ENCODE data around the gene HOMEZ. TPM values are rescaled to one million over a fixed set of nuclear protein-coding genes. Genes with fewer than 3 reads are reported as not detected.
"Not testable (repeated sequence)": the region's sequence is repeated elsewhere in the genome, so short reads cannot be mapped to it uniquely, and the experiment has no call there.

The HOMEZ gene
- polyA plus RNA-seq: 10 to 100 TPM in 1 of 2 donors, 1 to 10 TPM in 1; 8.0 to 16.1 TPM

- Histone ChIP-seq H3K9me3 (ENCODE audit: control insufficient read depth in 2 of 2, insufficient read depth in 1 of 2, low read depth in 1 of 2, low read length in 1 of 2) (no peaks in the 10 kb centered on the region), H3K36me3 (ENCODE audit: control insufficient read depth in 2 of 2, insufficient read depth in 2 of 2, low read length in 1 of 2) (no peaks in the 10 kb centered on the region), H3K4me3 (ENCODE audit: low read depth in 1 of 2, low read length in 2 of 2) (peak within 1 kb of the TSS; percentile 70 to 87), H3K4me1 (ENCODE audit: control insufficient read depth in 2 of 2, insufficient read depth in 2 of 2, low read length in 1 of 2) (no peaks in the 10 kb centered on the region), H3K27ac (ENCODE audit: low read depth in 2 of 2, low read length in 1 of 2) (peak within 1 kb of the TSS; percentile 93 to 99), H3K27me3 (ENCODE audit: control insufficient read depth in 1 of 2, insufficient read depth in 2 of 2, low read length in 2 of 2) (no peaks in the 10 kb centered on the region)
- WGBS, 2 donors: 0 to 1% methylated on average over 53 of the region's 53 CpGs
These were observed at the start of gene HOMEZ for GRCh38 chr14:23286020-23286901. HOMEZ (minus strand) TSS chr14:23286132; CDS start chr14:23285952, 180 bp downstream.

GRCh38 chr14:23335623-23336022 lies 49.7 kb upstream of the HOMEZ start:
- Histone ChIP-seq H3K9me3 (ENCODE audit: control insufficient read depth in 2 of 2, insufficient read depth in 1 of 2, low read depth in 1 of 2, low read length in 1 of 2) (no peaks in the 10 kb centered on the region), H3K4me3 (ENCODE audit: low read depth in 1 of 2, low read length in 2 of 2) (no peak overlapping the region), H3K27me3 (ENCODE audit: control insufficient read depth in 1 of 2, insufficient read depth in 2 of 2, low read length in 2 of 2) (no peaks in the 10 kb centered on the region), H3K36me3 (ENCODE audit: control insufficient read depth in 2 of 2, insufficient read depth in 2 of 2, low read length in 1 of 2) (no peaks in the 10 kb centered on the region), H3K27ac (ENCODE audit: low read depth in 2 of 2, low read length in 1 of 2) (no peak overlapping the region), H3K4me1 (ENCODE audit: control insufficient read depth in 2 of 2, insufficient read depth in 2 of 2, low read length in 1 of 2) (no peaks in the 10 kb centered on the region)
- WGBS, 2 donors: 83 to 89% methylated on average over 5 of the region's 5 CpGs

- H3K9me3 ChIP-seq (ENCODE audit: control insufficient read depth in 2 of 2, insufficient read depth in 1 of 2, low read depth in 1 of 2, low read length in 1 of 2): no peaks in the 10 kb centered on the region
- WGBS, 2 donors: 43% methylated on average over 4 of the region's 4 CpGs
- peaks cover 4 to 15% of the 10 kb centered on the region in 2 donors for H3K36me3 ChIP-seq (ENCODE audit: control insufficient read depth in 2 of 2, insufficient read depth in 2 of 2, low read length in 1 of 2)
- H3K4me3 ChIP-seq (ENCODE audit: low read depth in 1 of 2, low read length in 2 of 2): no peak overlapping the region
- no peaks in the 10 kb centered on the region for H3K4me1 ChIP-seq (ENCODE audit: control insufficient read depth in 2 of 2, insufficient read depth in 2 of 2, low read length in 1 of 2)
- no peaks in the 10 kb centered on the region for H3K27me3 ChIP-seq (ENCODE audit: control insufficient read depth in 1 of 2, insufficient read depth in 2 of 2, low read length in 2 of 2)
- no peak overlapping the region for H3K27ac ChIP-seq (ENCODE audit: low read depth in 2 of 2, low read length in 1 of 2)
These were observed 42.2 kb upstream of the HOMEZ start for GRCh38 chr14:23327947-23328744.

GRCh38 chr14:23326491-23327332 lies 40.8 kb upstream of the HOMEZ start:
- WGBS, 2 donors: 74 to 76% methylated on average over 13 of the region's 13 CpGs
- Histone ChIP-seq H3K4me3 (ENCODE audit: low read depth in 1 of 2, low read length in 2 of 2) (no peak overlapping the region), H3K4me1 (ENCODE audit: control insufficient read depth in 2 of 2, insufficient read depth in 2 of 2, low read length in 1 of 2) (no peaks in the 10 kb centered on the region)

GRCh38 chr14:23325746-23326145 lies 39.8 kb upstream of the HOMEZ start:
- 91 to 94% methylated on average over 5 of the region's 5 CpGs for WGBS, 2 donors
- H3K4me3 ChIP-seq (ENCODE audit: low read depth in 1 of 2, low read length in 2 of 2); H3K4me1 ChIP-seq (ENCODE audit: control insufficient read depth in 2 of 2, insufficient read depth in 2 of 2, low read length in 1 of 2); H3K27ac ChIP-seq (ENCODE audit: low read depth in 2 of 2, low read length in 1 of 2); H3K9me3 ChIP-seq (ENCODE audit: control insufficient read depth in 2 of 2, insufficient read depth in 1 of 2, low read depth in 1 of 2, low read length in 1 of 2); H3K27me3 ChIP-seq (ENCODE audit: control insufficient read depth in 1 of 2, insufficient read depth in 2 of 2, low read length in 2 of 2): not testable (repeated sequence)
- H3K36me3 ChIP-seq (ENCODE audit: control insufficient read depth in 2 of 2, insufficient read depth in 2 of 2, low read length in 1 of 2): peaks cover 4 to 18% of the 10 kb centered on the region in 2 donors

More at GRCh38 chr14:23326491-23327332, 40.8 kb upstream of the HOMEZ start:
- Histone ChIP-seq H3K9me3 (ENCODE audit: control insufficient read depth in 2 of 2, insufficient read depth in 1 of 2, low read depth in 1 of 2, low read length in 1 of 2) (no peaks in the 10 kb centered on the region), H3K36me3 (ENCODE audit: control insufficient read depth in 2 of 2, insufficient read depth in 2 of 2, low read length in 1 of 2) (peaks cover 4 to 18% of the 10 kb centered on the region in 2 donors), H3K27me3 (ENCODE audit: control insufficient read depth in 1 of 2, insufficient read depth in 2 of 2, low read length in 2 of 2) (no peaks in the 10 kb centered on the region), H3K27ac (ENCODE audit: low read depth in 2 of 2, low read length in 1 of 2) (no peak overlapping the region)

- 82 to 83% methylated on average over 7 of the region's 7 CpGs for WGBS, 2 donors
- no peaks in the 10 kb centered on the region for H3K9me3 ChIP-seq (ENCODE audit: control insufficient read depth in 2 of 2, insufficient read depth in 1 of 2, low read depth in 1 of 2, low read length in 1 of 2)
- H3K36me3 ChIP-seq (ENCODE audit: control insufficient read depth in 2 of 2, insufficient read depth in 2 of 2, low read length in 1 of 2): peaks cover 4 to 18% of the 10 kb centered on the region in 2 donors
- no peak overlapping the region for H3K27ac ChIP-seq (ENCODE audit: low read depth in 2 of 2, low read length in 1 of 2)
- H3K27me3 ChIP-seq (ENCODE audit: control insufficient read depth in 1 of 2, insufficient read depth in 2 of 2, low read length in 2 of 2): no peaks in the 10 kb centered on the region
- H3K4me3 ChIP-seq (ENCODE audit: low read depth in 1 of 2, low read length in 2 of 2): no peak overlapping the region
- peaks cover 3 to 5% of the 10 kb centered on the region in 2 donors for H3K4me1 ChIP-seq (ENCODE audit: control insufficient read depth in 2 of 2, insufficient read depth in 2 of 2, low read length in 1 of 2)
These were observed 39.1 kb upstream of the HOMEZ start for GRCh38 chr14:23324993-23325392.

GRCh38 chr14:23324455-23324846 lies 38.5 kb upstream of the HOMEZ start:
- H3K4me3 ChIP-seq (ENCODE audit: low read depth in 1 of 2, low read length in 2 of 2): no peak overlapping the region
- no peaks in the 10 kb centered on the region for H3K9me3 ChIP-seq (ENCODE audit: control insufficient read depth in 2 of 2, insufficient read depth in 1 of 2, low read depth in 1 of 2, low read length in 1 of 2)
- peaks cover 4 to 18% of the 10 kb centered on the region in 2 donors for H3K36me3 ChIP-seq (ENCODE audit: control insufficient read depth in 2 of 2, insufficient read depth in 2 of 2, low read length in 1 of 2)
- no peak overlapping the region for H3K27ac ChIP-seq (ENCODE audit: low read depth in 2 of 2, low read length in 1 of 2)
- H3K27me3 ChIP-seq (ENCODE audit: control insufficient read depth in 1 of 2, insufficient read depth in 2 of 2, low read length in 2 of 2): no peaks in the 10 kb centered on the region
- peaks cover 3 to 5% of the 10 kb centered on the region in 2 donors for H3K4me1 ChIP-seq (ENCODE audit: control insufficient read depth in 2 of 2, insufficient read depth in 2 of 2, low read length in 1 of 2)
- 71 to 72% methylated on average over 2 of the region's 2 CpGs for whole genome bisulfite sequencing, 2 donors

- H3K4me1 ChIP-seq (ENCODE audit: control insufficient read depth in 2 of 2, insufficient read depth in 2 of 2, low read length in 1 of 2): peaks cover 3 to 5% of the 10 kb centered on the region in 2 donors
- no peaks in the 10 kb centered on the region for H3K27me3 ChIP-seq (ENCODE audit: control insufficient read depth in 1 of 2, insufficient read depth in 2 of 2, low read length in 2 of 2)
- peaks cover 4 to 18% of the 10 kb centered on the region in 2 donors for H3K36me3 ChIP-seq (ENCODE audit: control insufficient read depth in 2 of 2, insufficient read depth in 2 of 2, low read length in 1 of 2)
- no peaks in the 10 kb centered on the region for H3K9me3 ChIP-seq (ENCODE audit: control insufficient read depth in 2 of 2, insufficient read depth in 1 of 2, low read depth in 1 of 2, low read length in 1 of 2)
- no peak overlapping the region for H3K4me3 ChIP-seq (ENCODE audit: low read depth in 1 of 2, low read length in 2 of 2)
- WGBS, 2 donors: 86 to 88% methylated on average over 18 of the region's 18 CpGs
- H3K27ac ChIP-seq (ENCODE audit: low read depth in 2 of 2, low read length in 1 of 2): no peak overlapping the region
These were observed 38.0 kb upstream of the HOMEZ start for GRCh38 chr14:23323838-23324454.
